ENCODE measurements around the gene LHCGR.

The LHCGR gene

GRCh38 chr2:48755473-48755872, at the start of gene LHCGR:
TSS of gene LHCGR (minus strand) at chr2:48755724. CDS start at chr2:48755671, 53 bp downstream.
- peak; percentile 70 for DNase-seq

GRCh38 chr2:48799601-48800000, 44.1 kb upstream of the LHCGR start:
- no peak for DNase-seq

- DNase-seq: no peak
These were observed 39.5 kb upstream of the LHCGR start for GRCh38 chr2:48795065-48795464.

- no peak for DNase-seq
These were observed 38.1 kb upstream of the LHCGR start for GRCh38 chr2:48793671-48794070.

GRCh38 chr2:48792030-48792429, 36.5 kb upstream of the LHCGR start:
- no peak for DNase-seq

GRCh38 chr2:48790407-48791170, 35.1 kb upstream of the LHCGR start:
- no peak for DNase-seq

- DNase-seq: no peak
These were observed 32.1 kb upstream of the LHCGR start for GRCh38 chr2:48787580-48787979.

- no peak for DNase-seq
These were observed 25.8 kb upstream of the LHCGR start for GRCh38 chr2:48781366-48781765.

- DNase-seq: no peak
These were observed 23.6 kb upstream of the LHCGR start for GRCh38 chr2:48779019-48779716.

- DNase-seq: no peak
These were observed 18.7 kb upstream of the LHCGR start for GRCh38 chr2:48774251-48774650.

- DNase-seq: no peak
These were observed 15.9 kb upstream of the LHCGR start for GRCh38 chr2:48771241-48772014.

- DNase-seq: no peak
These were observed 14.7 kb upstream of the LHCGR start for GRCh38 chr2:48770181-48770580.

GRCh38 chr2:48768669-48769068, 13.1 kb upstream of the LHCGR start:
- no peak for DNase-seq

GRCh38 chr2:48767330-48767729, 11.8 kb upstream of the LHCGR start:
- peak; percentile 21 for DNase-seq

- no peak for DNase-seq
These were observed 5.3 kb upstream of the LHCGR start for GRCh38 chr2:48760826-48761225.

- no peak for DNase-seq
These were observed 4.2 kb upstream of the LHCGR start for GRCh38 chr2:48759682-48760081.

- no peak for DNase-seq
These were observed 765 bp upstream of the LHCGR start for GRCh38 chr2:48756289-48756688.

GRCh38 chr2:48754874-48755273, 650 bp downstream of the LHCGR start:
- DNase-seq: peak; percentile 18

- DNase-seq: no peak
These were observed 2.3 kb downstream of the LHCGR start for GRCh38 chr2:48753228-48753627.

GRCh38 chr2:48750128-48750739, 5.3 kb downstream of the LHCGR start:
- no peak for DNase-seq

- no peak for DNase-seq
These were observed 6.0 kb downstream of the LHCGR start for GRCh38 chr2:48749291-48750127.

GRCh38 chr2:48747319-48747718, 8.2 kb downstream of the LHCGR start:
- DNase-seq: no peak
